Measurements from ENCODE around the gene TPRX2. TPM values are rescaled to one million over a fixed set of nuclear protein-coding genes. Genes with fewer than 3 reads are reported as not detected.
"Not testable (repeated sequence)": the region's sequence is repeated elsewhere in the genome, so short reads cannot be mapped to it uniquely, and the experiment has no call there.

TPRX2 gene
- total RNA-seq, 4 donors from 2014 or later, result not detected

DNA sequence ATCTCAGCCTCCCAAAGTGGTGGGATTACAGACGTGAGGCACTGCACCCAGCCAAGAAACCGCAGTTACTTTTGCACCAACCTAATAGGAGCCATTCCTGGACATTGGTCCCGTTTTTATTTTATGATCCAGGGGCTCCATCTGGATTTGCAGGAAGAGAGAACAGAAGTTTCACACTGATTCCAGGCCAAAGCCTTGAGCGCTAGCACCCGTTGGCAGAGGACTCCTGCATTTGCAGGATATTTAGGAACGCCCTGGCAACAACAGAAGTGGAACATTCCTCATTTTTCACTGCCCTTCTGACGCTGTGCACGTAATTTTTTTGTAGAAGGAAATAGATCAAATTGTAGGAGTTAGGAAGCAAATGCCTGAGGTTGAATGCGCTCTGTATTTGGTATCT, 38.8 kb downstream of the TPRX2 start:
- H3K27me3 ChIP-seq, result no peaks in the 10 kb centered on the region
- DNase-seq, result no peak
- TF ChIP-seq POLR2A (IDR thresholded peaks at IDR 0.05) (no peak), CTCF (IDR thresholded peaks at IDR 0.05) (no peak)

GRCh38 chr19:47899335-47899734, 40.3 kb downstream of the TPRX2 start:
- no peak for DNase-seq
- H3K9me3 ChIP-seq, result no peaks in the 10 kb centered on the region
- no peaks in the 10 kb centered on the region for H3K27me3 ChIP-seq
- no peak for TF ChIP-seq CTCF (IDR thresholded peaks at IDR 0.05)
- no peak for TF ChIP-seq POLR2A (IDR thresholded peaks at IDR 0.05)
- no peak overlapping the region for H3K27ac ChIP-seq
- no peaks in the 10 kb centered on the region for H3K36me3 ChIP-seq
- no peak overlapping the region for H3K4me3 ChIP-seq
- H3K4me1 ChIP-seq, result peaks cover 0 to 3% (median 0%) of the 10 kb centered on the region in 4 donors

More for the DNA sequence above, 38.8 kb downstream of the TPRX2 start:
- Histone ChIP-seq H3K9me3 (no peaks in the 10 kb centered on the region), H3K36me3 (no peaks in the 10 kb centered on the region), H3K4me1 (peaks cover 0 to 3% (median 0%) of the 10 kb centered on the region in 4 donors), H3K27ac (no peak overlapping the region), H3K4me3 (no peak overlapping the region)

DNA sequence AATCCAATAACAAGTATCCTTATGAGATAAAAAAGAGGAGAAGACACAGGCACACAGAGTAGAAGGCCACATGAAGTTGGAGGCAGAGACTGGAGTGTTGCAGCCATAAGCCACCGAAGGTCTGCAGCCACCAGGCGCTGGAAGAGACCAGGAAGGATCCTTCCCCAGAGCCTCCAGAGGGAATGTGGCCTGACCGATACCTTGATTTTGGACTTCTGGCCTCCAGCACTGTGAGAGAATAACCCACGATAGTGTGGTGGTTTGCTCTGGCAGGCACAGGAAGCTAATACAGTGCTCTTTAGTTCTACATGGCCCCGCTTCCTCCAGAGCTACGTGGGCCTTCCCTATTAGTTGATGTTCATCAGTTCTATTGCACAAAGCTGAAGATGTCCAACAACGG, 42.3 kb downstream of the TPRX2 start:
- Histone ChIP-seq H3K36me3 (no peaks in the 10 kb centered on the region), H3K4me3 (no peak overlapping the region), H3K9me3 (no peaks in the 10 kb centered on the region), H3K27me3 (no peaks in the 10 kb centered on the region), H3K4me1 (peaks cover 0 to 3% (median 0%) of the 10 kb centered on the region in 4 donors), H3K27ac (no peak overlapping the region)
- TF ChIP-seq POLR2A (IDR thresholded peaks at IDR 0.05) (no peak), CTCF (IDR thresholded peaks at IDR 0.05) (no peak)
- DNase-seq, result no peak

- H3K9me3 ChIP-seq, H3K27me3 ChIP-seq, H3K4me3 ChIP-seq, H3K36me3 ChIP-seq, H3K4me1 ChIP-seq, H3K27ac ChIP-seq: not testable (repeated sequence)
- peak in 2 of 3 donors; percentile 65 to 97 for DNase-seq
- TF ChIP-seq CTCF (IDR thresholded peaks at IDR 0.05), result peak in 3 of 6 experiments; percentile 19 to 43 (median 22)
These were observed 50.3 kb downstream of the TPRX2 start for GRCh38 chr19:47909350-47909749.

DNA sequence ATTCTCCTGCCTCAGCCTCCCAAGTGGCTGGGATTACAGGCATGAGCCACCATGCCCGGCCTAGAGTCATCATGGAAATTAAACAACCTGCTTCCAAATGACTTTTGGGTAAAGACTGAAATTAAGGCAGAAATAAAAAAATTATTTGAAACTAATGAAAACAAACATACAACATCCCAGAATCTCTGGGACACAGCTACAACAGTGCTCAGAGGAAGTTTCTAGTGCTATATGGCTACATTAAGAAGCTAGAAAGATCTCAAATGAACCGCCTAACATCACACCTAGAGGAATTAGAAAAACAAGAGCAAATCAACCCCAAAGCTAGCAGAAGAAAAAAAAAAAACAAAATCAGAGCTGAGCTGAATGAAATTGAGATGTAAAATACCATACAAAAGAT, 51.2 kb downstream of the TPRX2 start:
- not testable (repeated sequence) for H3K9me3 ChIP-seq, DNase-seq, H3K27me3 ChIP-seq, H3K27ac ChIP-seq, H3K4me1 ChIP-seq, H3K4me3 ChIP-seq, H3K36me3 ChIP-seq

Other genes starting within 250 kb of the TPRX2 start
- gene EHD2, start 145.8 kb upstream of the TPRX2 start, total RNA-seq, result 100 to 1,000 TPM in 1 of 4 donors, 10 to 100 TPM in 3; 11.2 to 117 (median 23.0) TPM
- gene NOP53, start 113.7 kb upstream of the TPRX2 start, total RNA-seq, result 100 to 1,000 TPM in 3 of 4 donors, 10 to 100 TPM in 1; 86.2 to 179 (median 159) TPM
- 100 to 1,000 TPM; 247 to 321 (median 276) TPM for gene SELENOW, start 80.5 kb upstream of the TPRX2 start, total RNA-seq
- not detected for gene TPRX1, start 54.7 kb upstream of the TPRX2 start, total RNA-seq
- gene CRX, start 37.3 kb upstream of the TPRX2 start, total RNA-seq, result not detected
- gene SULT2A1, start 27.1 kb downstream of the TPRX2 start, total RNA-seq, result 100 to 1,000 TPM in 1 of 4 donors, 10 to 100 TPM in 2, not detected in 1; 22.3 to 126 (median 55.8) TPM
- not detected for gene BSPH1, start 132.9 kb downstream of the TPRX2 start, total RNA-seq
- not detected for gene ELSPBP1, start 135.4 kb downstream of the TPRX2 start, total RNA-seq
- gene CABP5, start 184.8 kb downstream of the TPRX2 start, total RNA-seq, result not detected

Data from Peyer's patch (tissue), 4 donors.